Measurements from ENCODE around the gene HTR5A.

GRCh38 chr7:155093596-155093995, 23.5 kb downstream of the HTR5A start:
- TF ChIP-seq, protein P1, sequence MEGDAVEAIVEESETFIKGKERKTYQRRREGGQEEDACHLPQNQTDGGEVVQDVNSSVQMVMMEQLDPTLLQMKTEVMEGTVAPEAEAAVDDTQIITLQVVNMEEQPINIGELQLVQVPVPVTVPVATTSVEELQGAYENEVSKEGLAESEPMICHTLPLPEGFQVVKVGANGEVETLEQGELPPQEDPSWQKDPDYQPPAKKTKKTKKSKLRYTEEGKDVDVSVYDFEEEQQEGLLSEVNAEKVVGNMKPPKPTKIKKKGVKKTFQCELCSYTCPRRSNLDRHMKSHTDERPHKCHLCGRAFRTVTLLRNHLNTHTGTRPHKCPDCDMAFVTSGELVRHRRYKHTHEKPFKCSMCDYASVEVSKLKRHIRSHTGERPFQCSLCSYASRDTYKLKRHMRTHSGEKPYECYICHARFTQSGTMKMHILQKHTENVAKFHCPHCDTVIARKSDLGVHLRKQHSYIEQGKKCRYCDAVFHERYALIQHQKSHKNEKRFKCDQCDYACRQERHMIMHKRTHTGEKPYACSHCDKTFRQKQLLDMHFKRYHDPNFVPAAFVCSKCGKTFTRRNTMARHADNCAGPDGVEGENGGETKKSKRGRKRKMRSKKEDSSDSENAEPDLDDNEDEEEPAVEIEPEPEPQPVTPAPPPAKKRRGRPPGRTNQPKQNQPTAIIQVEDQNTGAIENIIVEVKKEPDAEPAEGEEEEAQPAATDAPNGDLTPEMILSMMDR (IDR thresholded peaks at IDR 0.05 in 2 of 3, conservative IDR thresholded peaks at IDR 0.05 in 1 of 3; ENCODE audit: control insufficient read depth in 2 of 3, extremely low read depth in 1 of 3, insufficient read depth in 1 of 3, low read depth in 3 of 3, low read length in 3 of 3), result no peak
- no peak for TF ChIP-seq PML (IDR thresholded peaks at IDR 0.05; ENCODE audit: low read length)
- no peak for TF ChIP-seq CEBPZ (IDR thresholded peaks at IDR 0.05; ENCODE audit: low read depth, low read length)

Data from GM12878 (cell line).